ENCODE results near the gene AOPEP. TPM values are rescaled to one million over a fixed set of nuclear protein-coding genes. Genes with fewer than 3 reads are reported as not detected.

AOPEP gene
- total RNA-seq, 1 donor from 2014 or later: 16.6 TPM

- H3K9me3 Mint-ChIP-seq: peaks cover 1% of the 10 kb centered on the region
- H3K9ac ChIP-seq: no peak overlapping the region
- H4K20me1 ChIP-seq (ENCODE audit: low read depth): no peaks in the 10 kb centered on the region
- no peak overlapping the region for H2AFZ ChIP-seq (replicated peaks)
- peaks cover 26% of the 10 kb centered on the region for H3K4me1 ChIP-seq
- no peaks in the 10 kb centered on the region for H3K36me3 Mint-ChIP-seq
- H3K27ac Mint-ChIP-seq: no peak overlapping the region
- no peaks in the 10 kb centered on the region for H3K9me3 ChIP-seq (ENCODE audit: low read depth)
- H3K27me3 Mint-ChIP-seq (ENCODE audit: insufficient read depth, low read depth): peaks cover 4% of the 10 kb centered on the region
- no peak for TF ChIP-seq EZH2phosphoT487 (IDR thresholded peaks at IDR 0.05)
- H3K27me3 ChIP-seq: no peaks in the 10 kb centered on the region
- peaks cover 4% of the 10 kb centered on the region for H3F3A ChIP-seq (ENCODE audit: low read depth)
- H3K4me3 Mint-ChIP-seq: no peak overlapping the region
- H3K27ac ChIP-seq: no peak overlapping the region
- no peak for DNase-seq (ENCODE audit: low spot score)
- peaks cover 18% of the 10 kb centered on the region for H3K4me1 Mint-ChIP-seq
- no peak overlapping the region for H3K4me3 ChIP-seq
- no peaks in the 10 kb centered on the region for H3K79me2 ChIP-seq (ENCODE audit: low read depth)
- peak overlapping the region; percentile 45 for H3K4me2 ChIP-seq
- no peaks in the 10 kb centered on the region for H3K36me3 ChIP-seq
Measured at GRCh38 chr9:94693485-94694204, 32.9 kb upstream of the AOPEP start.

- Mint-ChIP-seq H3K27me3 (ENCODE audit: insufficient read depth, low read depth) (peaks cover 10% of the 10 kb centered on the region), H3K9me3 (no peaks in the 10 kb centered on the region), H3K4me1 (peaks cover 21% of the 10 kb centered on the region), H3K36me3 (no peaks in the 10 kb centered on the region), H3K4me3 (no peak overlapping the region), H3K27ac (no peak overlapping the region)
- Histone ChIP-seq H3K9me3 (ENCODE audit: low read depth) (no peaks in the 10 kb centered on the region), H3K79me2 (ENCODE audit: low read depth) (no peaks in the 10 kb centered on the region), H2AFZ (replicated peaks) (no peak overlapping the region), H3K4me3 (no peak overlapping the region), H4K20me1 (ENCODE audit: low read depth) (no peaks in the 10 kb centered on the region), H3K9ac (no peak overlapping the region), H3K4me1 (peaks cover 26% of the 10 kb centered on the region), H3K4me2 (no peak overlapping the region), H3K27ac (no peak overlapping the region), H3K27me3 (no peaks in the 10 kb centered on the region), H3K36me3 (no peaks in the 10 kb centered on the region), H3F3A (ENCODE audit: low read depth) (peaks cover 4% of the 10 kb centered on the region)
- DNase-seq (ENCODE audit: low spot score): no peak
- no peak for TF ChIP-seq EZH2phosphoT487 (IDR thresholded peaks at IDR 0.05)
- TF ChIP-seq CTCF (IDR thresholded peaks at IDR 0.05): no peak
- TF ChIP-seq EZH2 (IDR thresholded peaks at IDR 0.05): no peak
Measured at GRCh38 chr9:94696545-94696944, 30.0 kb upstream of the AOPEP start.

GRCh38 chr9:94697972-94698581, 28.4 kb upstream of the AOPEP start:
- H3K4me3 ChIP-seq: no peak overlapping the region
- H3K27me3 ChIP-seq: no peaks in the 10 kb centered on the region
- peak; percentile 39 for DNase-seq (ENCODE audit: low spot score)
- H3K9me3 ChIP-seq (ENCODE audit: low read depth): no peaks in the 10 kb centered on the region
- H4K20me1 ChIP-seq (ENCODE audit: low read depth): no peaks in the 10 kb centered on the region
- Mint-ChIP-seq H3K4me3 (no peak overlapping the region), H3K9me3 (no peaks in the 10 kb centered on the region), H3K36me3 (no peaks in the 10 kb centered on the region), H3K27me3 (ENCODE audit: insufficient read depth, low read depth) (peaks cover 8% of the 10 kb centered on the region), H3K4me1 (peaks cover 15% of the 10 kb centered on the region), H3K27ac (no peak overlapping the region)
- no peaks in the 10 kb centered on the region for H3K36me3 ChIP-seq
- TF ChIP-seq EZH2phosphoT487 (IDR thresholded peaks at IDR 0.05): no peak
- no peak for TF ChIP-seq CTCF (IDR thresholded peaks at IDR 0.05)
- no peak for TF ChIP-seq EZH2 (IDR thresholded peaks at IDR 0.05)
- H2AFZ ChIP-seq (replicated peaks): peak overlapping the region; percentile 22
- peaks cover 16% of the 10 kb centered on the region for H3K4me1 ChIP-seq
- H3K27ac ChIP-seq: no peak overlapping the region
- no peaks in the 10 kb centered on the region for H3F3A ChIP-seq (ENCODE audit: low read depth)
- no peak overlapping the region for H3K4me2 ChIP-seq
- no peaks in the 10 kb centered on the region for H3K79me2 ChIP-seq (ENCODE audit: low read depth)
- no peak overlapping the region for H3K9ac ChIP-seq
